ENCODE results near the gene ARRB2. TPM values are rescaled to one million over a fixed set of nuclear protein-coding genes. Genes with fewer than 3 reads are reported as not detected.

The ARRB2 gene
- total RNA-seq, 2 donors from 2014 or later = 9.0 to 22.9 TPM

- Histone ChIP-seq H3K27ac (no peak overlapping the region), H3K27me3 (no peaks in the 10 kb centered on the region), H3K4me3 (no peak overlapping the region), H3K9me3 (no peaks in the 10 kb centered on the region), H3K36me3 (no peaks in the 10 kb centered on the region), H3K4me1 (peaks cover 0 to 8% of the 10 kb centered on the region in 2 donors)
- no peak for DNase-seq (ENCODE audit: low spot score)
- TF ChIP-seq CTCF (IDR thresholded peaks at IDR 0.05) = no peak
Observed at GRCh38 chr17:4724650-4725049, 14.2 kb downstream of the ARRB2 start.

GRCh38 chr17:4725646-4726310 lies 15.3 kb downstream of the ARRB2 start:
- Histone ChIP-seq H3K9me3 (no peaks in the 10 kb centered on the region), H3K4me3 (no peak overlapping the region), H3K36me3 (no peaks in the 10 kb centered on the region), H3K27ac (no peak overlapping the region), H3K4me1 (peaks cover 0 to 4% of the 10 kb centered on the region in 2 donors), H3K27me3 (no peaks in the 10 kb centered on the region)
- DNase-seq (ENCODE audit: low spot score) = no peak
- TF ChIP-seq CTCF (IDR thresholded peaks at IDR 0.05) = no peak

- Histone ChIP-seq H3K4me1 (peaks cover 0 to 6% of the 10 kb centered on the region in 2 donors), H3K4me3 (no peak overlapping the region), H3K27me3 (no peaks in the 10 kb centered on the region), H3K36me3 (no peaks in the 10 kb centered on the region), H3K9me3 (no peaks in the 10 kb centered on the region), H3K27ac (no peak overlapping the region)
- no peak for TF ChIP-seq CTCF (IDR thresholded peaks at IDR 0.05)
- DNase-seq (ENCODE audit: low spot score) = no peak
Observed at GRCh38 chr17:4728124-4728523, 17.7 kb downstream of the ARRB2 start.

- H3K4me1 ChIP-seq = peaks cover 0 to 6% of the 10 kb centered on the region in 2 donors
- H3K36me3 ChIP-seq = no peaks in the 10 kb centered on the region
- no peaks in the 10 kb centered on the region for H3K9me3 ChIP-seq
- H3K4me3 ChIP-seq = no peak overlapping the region
- TF ChIP-seq CTCF (IDR thresholded peaks at IDR 0.05) = no peak
- no peaks in the 10 kb centered on the region for H3K27me3 ChIP-seq
- no peak overlapping the region for H3K27ac ChIP-seq
- DNase-seq (ENCODE audit: low spot score) = no peak
Observed at GRCh38 chr17:4733073-4733531, 22.7 kb downstream of the ARRB2 start.

GRCh38 chr17:4734857-4735475 lies 24.5 kb downstream of the ARRB2 start:
- H3K9me3 ChIP-seq = no peaks in the 10 kb centered on the region
- H3K27me3 ChIP-seq = no peaks in the 10 kb centered on the region
- H3K36me3 ChIP-seq = no peaks in the 10 kb centered on the region
- H3K4me3 ChIP-seq = no peak overlapping the region
- peaks cover 0 to 20% of the 10 kb centered on the region in 2 donors for H3K4me1 ChIP-seq
- TF ChIP-seq CTCF (IDR thresholded peaks at IDR 0.05) = no peak
- no peak overlapping the region for H3K27ac ChIP-seq
- DNase-seq (ENCODE audit: low spot score) = no peak
